HG03066 (cell line): Measurements from ENCODE around the gene NUP58.
"Not testable (repeated sequence)": the region's sequence is repeated elsewhere in the genome, so short reads cannot be mapped to it uniquely, and the experiment has no call there.

Source experiments
- ATAC-seq: cut with Tn5 transposase; IDR thresholded peaks from one replicate; pipeline ENCODE4 v1.9.1; 2021; ENCODE audit warnings: low read depth; ENCODE audit not compliant: unreplicated experiment

The NUP58 gene

GRCh38 chr13:25302121-25302520 is 696 bp downstream of the NUP58 start:
- ATAC-seq: no peak

GRCh38 chr13:25306671-25307464 is 5.4 kb downstream of the NUP58 start:
- ATAC-seq: no peak

GRCh38 chr13:25310891-25311290 is 9.5 kb downstream of the NUP58 start:
- no peak for ATAC-seq

- not testable (repeated sequence) for ATAC-seq
Observed at GRCh38 chr13:25318946-25319345, 17.5 kb downstream of the NUP58 start.

GRCh38 chr13:25319771-25320170 is 18.3 kb downstream of the NUP58 start:
- no peak for ATAC-seq

- ATAC-seq: no peak
Observed at GRCh38 chr13:25324100-25324499, 22.7 kb downstream of the NUP58 start.

- ATAC-seq: no peak
Observed at GRCh38 chr13:25329706-25330105, 28.3 kb downstream of the NUP58 start.

- ATAC-seq: no peak
Observed at GRCh38 chr13:25330541-25330940, 29.1 kb downstream of the NUP58 start.

- no peak for ATAC-seq
Observed at GRCh38 chr13:25335856-25336255, 34.4 kb downstream of the NUP58 start.

- no peak for ATAC-seq
Observed at GRCh38 chr13:25345576-25345975, 44.2 kb downstream of the NUP58 start.

GRCh38 chr13:25347151-25347550 is 45.7 kb downstream of the NUP58 start:
- ATAC-seq: no peak

GRCh38 chr13:25351404-25351803 is 50.0 kb downstream of the NUP58 start:
- ATAC-seq: no peak

- no peak for ATAC-seq
Observed at GRCh38 chr13:25352230-25352629, 50.8 kb downstream of the NUP58 start.

- no peak for ATAC-seq
Observed at GRCh38 chr13:25352806-25353205, 51.4 kb downstream of the NUP58 start.

- no peak for ATAC-seq
Observed at GRCh38 chr13:25353344-25353743, 51.9 kb downstream of the NUP58 start.

- ATAC-seq: no peak
Observed at GRCh38 chr13:25354377-25354776, 53.0 kb downstream of the NUP58 start.

- ATAC-seq: not testable (repeated sequence)
Observed at GRCh38 chr13:25360443-25360842, 59.0 kb downstream of the NUP58 start.

- no peak for ATAC-seq
Observed at GRCh38 chr13:25365720-25366235, 64.4 kb downstream of the NUP58 start.

GRCh38 chr13:25371158-25371874 is 69.9 kb downstream of the NUP58 start:
- no peak for ATAC-seq

- ATAC-seq: no peak
Observed at GRCh38 chr13:25371875-25372283, 70.5 kb downstream of the NUP58 start, which contains the start of gene ATP8A2. Gene ATP8A2, plus strand, starts transcription at chr13:25371974. Its CDS starts 239 bp downstream, at chr13:25372213.

- no peak for ATAC-seq
Observed at GRCh38 chr13:25372284-25373081, 71.1 kb downstream of the NUP58 start.
